Measurements from ENCODE around the gene SPEN.

The SPEN gene

GRCh38 chr1:15928971-15929965, 81.8 kb downstream of the SPEN start:
- ATAC-seq (no peak), DNase-seq (ENCODE audit: low spot score in 2 of 2) (no peak)
- Mint-ChIP-seq H3K27ac (peak overlapping the region; percentile 88), H3K36me3 (peaks cover 98% of the 10 kb centered on the region), H3K4me3 (no peak overlapping the region), H3K9me3 (no peaks in the 10 kb centered on the region), H3K4me1 (peaks cover 22% of the 10 kb centered on the region)

GRCh38 chr1:15931401-15931800, 83.9 kb downstream of the SPEN start:
- Mint-ChIP-seq H3K9me3 (no peaks in the 10 kb centered on the region), H3K36me3 (peaks cover 100% of the 10 kb centered on the region), H3K4me3 (no peak overlapping the region), H3K27ac (peak overlapping the region; percentile 88), H3K4me1 (peaks cover 22% of the 10 kb centered on the region)
- ATAC-seq (no peak), DNase-seq (ENCODE audit: low spot score in 2 of 2) (no peak)

- DNase-seq (ENCODE audit: low spot score in 2 of 2) (no peak), ATAC-seq (no peak)
- Mint-ChIP-seq H3K9me3 (no peaks in the 10 kb centered on the region), H3K4me1 (peaks cover 22% of the 10 kb centered on the region), H3K36me3 (peaks cover 100% of the 10 kb centered on the region), H3K27ac (peak overlapping the region; percentile 88), H3K4me3 (no peak overlapping the region)
These were observed 84.4 kb downstream of the SPEN start for GRCh38 chr1:15931884-15932283.

GRCh38 chr1:15932612-15933011, 85.1 kb downstream of the SPEN start:
- Mint-ChIP-seq H3K4me1 (peaks cover 28% of the 10 kb centered on the region), H3K36me3 (peaks cover 100% of the 10 kb centered on the region), H3K27ac (peak overlapping the region; percentile 88), H3K9me3 (no peaks in the 10 kb centered on the region), H3K4me3 (no peak overlapping the region)
- DNase-seq (ENCODE audit: low spot score in 2 of 2): peak in 1 of 2 donors; percentile 32
- ATAC-seq: no peak

- H3K27ac Mint-ChIP-seq: peak overlapping the region; percentile 88
- no peak for ATAC-seq
- H3K36me3 Mint-ChIP-seq: peaks cover 100% of the 10 kb centered on the region
These were observed 86.2 kb downstream of the SPEN start for GRCh38 chr1:15933684-15934083.

GRCh38 chr1:15934211-15935055, 86.9 kb downstream of the SPEN start:
- DNase-seq (ENCODE audit: low spot score in 2 of 2) (no peak), ATAC-seq (no peak)
- peaks cover 100% of the 10 kb centered on the region for H3K36me3 Mint-ChIP-seq
- H3K4me3 Mint-ChIP-seq: no peak overlapping the region
- H3K9me3 Mint-ChIP-seq: no peaks in the 10 kb centered on the region
- H3K4me1 Mint-ChIP-seq: peaks cover 24% of the 10 kb centered on the region
- peak overlapping the region; percentile 95 for H3K27ac Mint-ChIP-seq

More at GRCh38 chr1:15933684-15934083, 86.2 kb downstream of the SPEN start:
- DNase-seq (ENCODE audit: low spot score in 2 of 2): peak in 1 of 2 donors; percentile 44
- no peaks in the 10 kb centered on the region for H3K9me3 Mint-ChIP-seq
- peaks cover 29% of the 10 kb centered on the region for H3K4me1 Mint-ChIP-seq
- no peak overlapping the region for H3K4me3 Mint-ChIP-seq

GRCh38 chr1:15935056-15935950, 87.8 kb downstream of the SPEN start:
- DNase-seq (ENCODE audit: low spot score in 2 of 2): no peak
- no peak for ATAC-seq
- Mint-ChIP-seq H3K9me3 (no peaks in the 10 kb centered on the region), H3K36me3 (peaks cover 100% of the 10 kb centered on the region), H3K27ac (peak overlapping the region; percentile 95), H3K4me3 (no peak overlapping the region), H3K4me1 (peaks cover 24% of the 10 kb centered on the region)

GRCh38 chr1:15936025-15936424, 88.5 kb downstream of the SPEN start:
- Mint-ChIP-seq H3K27ac (peak overlapping the region; percentile 95), H3K36me3 (peaks cover 100% of the 10 kb centered on the region)
- no peak for DNase-seq (ENCODE audit: low spot score in 2 of 2)

GRCh38 chr1:15937146-15937545, 89.6 kb downstream of the SPEN start:
- no peak for ATAC-seq

More at GRCh38 chr1:15936025-15936424, 88.5 kb downstream of the SPEN start:
- no peak for ATAC-seq
- Mint-ChIP-seq H3K4me3 (no peak overlapping the region), H3K4me1 (peaks cover 17% of the 10 kb centered on the region), H3K9me3 (no peaks in the 10 kb centered on the region)

GRCh38 chr1:15937706-15938168, 90.2 kb downstream of the SPEN start:
- Mint-ChIP-seq H3K36me3 (peaks cover 100% of the 10 kb centered on the region), H3K27ac (peak overlapping the region; percentile 95), H3K4me3 (no peak overlapping the region), H3K4me1 (peaks cover 15% of the 10 kb centered on the region), H3K9me3 (no peaks in the 10 kb centered on the region)
- peak; percentile 20 for ATAC-seq
- no peak for DNase-seq (ENCODE audit: low spot score in 2 of 2)

More at GRCh38 chr1:15937146-15937545, 89.6 kb downstream of the SPEN start:
- H3K4me1 Mint-ChIP-seq: peaks cover 15% of the 10 kb centered on the region
- peak overlapping the region; percentile 95 for H3K27ac Mint-ChIP-seq
- H3K4me3 Mint-ChIP-seq: no peak overlapping the region
- DNase-seq (ENCODE audit: low spot score in 2 of 2): no peak
- H3K36me3 Mint-ChIP-seq: peaks cover 100% of the 10 kb centered on the region
- no peaks in the 10 kb centered on the region for H3K9me3 Mint-ChIP-seq

- Mint-ChIP-seq H3K9me3 (no peaks in the 10 kb centered on the region), H3K4me1 (peaks cover 15% of the 10 kb centered on the region), H3K36me3 (peaks cover 100% of the 10 kb centered on the region), H3K4me3 (no peak overlapping the region), H3K27ac (peak overlapping the region; percentile 95)
- DNase-seq (ENCODE audit: low spot score in 2 of 2) (no peak), ATAC-seq (peak; percentile 59)
These were observed 91.2 kb downstream of the SPEN start for GRCh38 chr1:15938628-15939161.

GRCh38 chr1:15939181-15940109, 91.9 kb downstream of the SPEN start:
- no peak for ATAC-seq
- Mint-ChIP-seq H3K9me3 (no peaks in the 10 kb centered on the region), H3K27ac (peak overlapping the region; percentile 95), H3K4me3 (no peak overlapping the region), H3K4me1 (peaks cover 15% of the 10 kb centered on the region), H3K36me3 (peaks cover 100% of the 10 kb centered on the region)
- no peak for DNase-seq (ENCODE audit: low spot score in 2 of 2)
